ENCODE measurements around the gene NAA50.

DNA sequence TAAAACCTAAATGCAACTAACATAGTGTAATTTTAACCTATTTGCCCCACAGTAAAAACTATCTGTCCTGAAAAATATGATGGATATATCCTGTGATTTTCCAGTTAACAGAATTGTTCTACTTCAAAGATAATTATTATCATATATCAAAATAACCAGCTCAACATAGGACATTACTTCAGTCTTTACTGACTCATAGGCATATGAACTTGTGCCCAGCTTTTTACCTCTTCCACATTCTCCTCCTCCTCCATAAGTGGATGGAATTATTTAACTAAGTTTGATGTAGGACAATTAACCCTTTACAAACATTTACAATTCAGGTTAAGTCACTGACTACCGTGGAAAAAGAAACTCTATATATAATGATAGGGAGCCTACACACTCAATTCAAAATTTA is 26.8 kb downstream of the NAA50 start:
- TF ChIP-seq SP1 (IDR thresholded peaks at IDR 0.05) (no peak), BHLHE40 (IDR thresholded peaks at IDR 0.05; ENCODE audit: borderline replicate concordance) (no peak), TARDBP (IDR thresholded peaks at IDR 0.05) (no peak), ELF4 (IDR thresholded peaks at IDR 0.05) (no peak), FOXM1 (IDR thresholded peaks at IDR 0.05; ENCODE audit: borderline replicate concordance) (no peak), NFRKB (IDR thresholded peaks at IDR 0.05) (no peak)
- TF ChIP-seq, protein P1, sequence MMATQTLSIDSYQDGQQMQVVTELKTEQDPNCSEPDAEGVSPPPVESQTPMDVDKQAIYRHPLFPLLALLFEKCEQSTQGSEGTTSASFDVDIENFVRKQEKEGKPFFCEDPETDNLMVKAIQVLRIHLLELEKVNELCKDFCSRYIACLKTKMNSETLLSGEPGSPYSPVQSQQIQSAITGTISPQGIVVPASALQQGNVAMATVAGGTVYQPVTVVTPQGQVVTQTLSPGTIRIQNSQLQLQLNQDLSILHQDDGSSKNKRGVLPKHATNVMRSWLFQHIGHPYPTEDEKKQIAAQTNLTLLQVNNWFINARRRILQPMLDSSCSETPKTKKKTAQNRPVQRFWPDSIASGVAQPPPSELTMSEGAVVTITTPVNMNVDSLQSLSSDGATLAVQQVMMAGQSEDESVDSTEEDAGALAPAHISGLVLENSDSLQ (IDR thresholded peaks at IDR 0.05): no peak

All from HEK293T (cell line).